Natural killer cell treated with Interleukin-12 subunit alpha and Interleukin-12 subunit beta and Interleukin-15 and Interleukin-18, amount 100 ng/mL, for 72 hours (primary cell): ENCODE results near the gene PDGFRB. TPM values are rescaled to one million over a fixed set of nuclear protein-coding genes. Genes with fewer than 3 reads are reported as not detected.
A peak's percentile ranks its signal among the peaks of the same experiment; 100 is the strongest.

Experiments used
- ATAC-seq, 2 donors: fragments of 150-1000 bp; cut with Tn5 transposase in 1 of 2; sonication (Bioruptor Pico), chemical (Tn5 transposase) in 1 of 2; 2 replicates each; pipeline ENCODE4 v1.10.0; 2021
- DNase-seq: peaks from one replicate; pipeline ENCODE4 v3.0.0; 2022; ENCODE audit warnings: low spot score
- H3K27ac Mint-ChIP-seq, 2 donors: 1 replicate in 1 of 2; 2 replicates in 1 of 2; pipeline ENCODE4 v1.8.0; 2022; ENCODE audit warnings: mixed read lengths in 2 of 2, mild to moderate bottlenecking in 1 of 2, moderate library complexity in 1 of 2
- H3K27me3 Mint-ChIP-seq, 2 donors: 1 replicate in 1 of 2; 2 replicates in 1 of 2; pipeline ENCODE4 v1.8.0; 2022; ENCODE audit warnings: mixed read lengths in 2 of 2
- H3K36me3 Mint-ChIP-seq: one replicate; pipeline ENCODE4 v1.8.0; 2022; ENCODE audit warnings: mixed read lengths
- H3K4me1 Mint-ChIP-seq, 2 donors: 1 replicate in 1 of 2; 2 replicates in 1 of 2; pipeline ENCODE4 v1.8.0; 2022; ENCODE audit warnings: low read depth in 2 of 2, mixed read lengths in 2 of 2, mild to moderate bottlenecking in 1 of 2
- H3K4me3 Mint-ChIP-seq: one replicate; pipeline ENCODE4 v1.8.0; 2022; ENCODE audit warnings: mixed read lengths
- H3K9me3 Mint-ChIP-seq: 2 replicates; pipeline ENCODE4 v1.8.0; 2022; ENCODE audit warnings: mixed read lengths
- total RNA-seq, 2 donors: library from RNA; stranded (reverse); gene quantifications; one replicate each; pipeline ENCODE4 v1.2.3, GENCODE V29; 2022

The PDGFRB gene
- total RNA-seq, 2 donors from 2014 or later = 4.4 to 9.0 TPM

- Mint-ChIP-seq H3K9me3 (no peaks in the 10 kb centered on the region), H3K27me3 (peaks cover 5 to 7% of the 10 kb centered on the region in 2 donors), H3K36me3 (no peaks in the 10 kb centered on the region), H3K27ac (no peak overlapping the region), H3K4me3 (no peak overlapping the region), H3K4me1 (peaks cover 0 to 2% of the 10 kb centered on the region in 2 donors)
- ATAC-seq = no peak
- no peak for DNase-seq
Measured at GRCh38 chr5:150073677-150074076, 82.0 kb downstream of the PDGFRB start.

- no peak overlapping the region for H3K27ac Mint-ChIP-seq
- no peak overlapping the region for H3K4me3 Mint-ChIP-seq
- peaks cover 0 to 5% of the 10 kb centered on the region in 2 donors for H3K4me1 Mint-ChIP-seq
- no peak for DNase-seq
- no peaks in the 10 kb centered on the region for H3K36me3 Mint-ChIP-seq
- H3K9me3 Mint-ChIP-seq = no peaks in the 10 kb centered on the region
- H3K27me3 Mint-ChIP-seq = peaks cover 0 to 3% of the 10 kb centered on the region in 2 donors
- no peak for ATAC-seq
Measured at GRCh38 chr5:150073086-150073625, 82.5 kb downstream of the PDGFRB start.

GRCh38 chr5:150070821-150071220 is 84.8 kb downstream of the PDGFRB start:
- peaks cover 0 to 10% of the 10 kb centered on the region in 2 donors for H3K27me3 Mint-ChIP-seq
- peaks cover 13 to 20% of the 10 kb centered on the region in 2 donors for H3K4me1 Mint-ChIP-seq
- ATAC-seq = no peak
- no peaks in the 10 kb centered on the region for H3K9me3 Mint-ChIP-seq
- H3K36me3 Mint-ChIP-seq = no peaks in the 10 kb centered on the region
- no peak for DNase-seq
- no peak overlapping the region for H3K27ac Mint-ChIP-seq
- no peak overlapping the region for H3K4me3 Mint-ChIP-seq

DNA sequence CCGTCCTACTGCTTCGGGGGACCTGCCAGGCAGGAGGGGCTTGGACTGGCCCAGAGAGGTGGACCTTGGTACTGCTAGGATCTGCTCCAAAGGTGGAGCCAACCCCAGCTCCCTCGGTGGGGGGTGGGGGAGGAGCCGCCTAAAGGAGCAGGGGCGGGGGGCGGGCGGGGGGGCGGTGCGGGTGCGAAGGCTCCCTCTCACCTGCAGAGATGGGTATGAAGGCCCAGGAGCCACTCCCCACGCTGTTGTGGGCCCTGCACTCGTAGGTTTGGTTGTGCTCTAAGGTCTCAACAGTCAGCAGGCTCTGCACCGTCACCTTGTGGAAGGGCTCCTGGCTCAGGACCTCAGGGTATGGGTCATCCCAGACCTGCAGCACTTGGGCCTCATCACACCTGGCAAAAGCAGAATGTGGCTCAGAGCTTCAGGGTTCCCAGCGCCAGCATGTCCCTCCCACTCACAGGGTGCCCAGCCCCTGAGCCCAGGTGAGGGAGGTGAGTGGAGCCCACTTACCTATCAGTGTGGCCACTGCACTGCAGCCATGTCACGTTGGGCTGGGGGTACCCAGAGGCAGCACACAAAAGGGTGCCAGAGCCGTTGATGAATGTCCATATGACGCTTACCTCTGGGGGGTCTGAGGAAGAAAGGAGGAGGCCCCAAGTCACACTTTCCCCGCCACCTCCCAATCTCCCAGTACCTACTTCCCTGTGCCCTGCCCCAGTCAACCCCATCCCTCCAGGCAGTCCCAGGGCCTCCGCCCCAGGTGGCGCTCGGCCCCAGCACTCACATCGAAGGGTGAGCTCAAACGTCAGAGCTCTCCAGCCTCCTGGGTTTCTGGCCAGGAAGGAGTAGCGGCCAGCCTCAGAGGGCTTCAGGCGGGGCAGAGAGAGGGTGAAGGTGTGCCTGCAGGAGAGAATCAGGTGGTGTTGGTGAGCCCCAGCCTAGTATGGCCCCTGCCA is 85.7 kb downstream of the PDGFRB start:
- no peak overlapping the region for H3K27ac Mint-ChIP-seq
- DNase-seq (no peak), ATAC-seq (no peak)
- H3K4me3 Mint-ChIP-seq = no peak overlapping the region
- H3K9me3 Mint-ChIP-seq = no peaks in the 10 kb centered on the region
- no peaks in the 10 kb centered on the region for H3K36me3 Mint-ChIP-seq
- peaks cover 0 to 10% of the 10 kb centered on the region in 2 donors for H3K27me3 Mint-ChIP-seq
- H3K4me1 Mint-ChIP-seq = peaks cover 13 to 20% of the 10 kb centered on the region in 2 donors

DNA sequence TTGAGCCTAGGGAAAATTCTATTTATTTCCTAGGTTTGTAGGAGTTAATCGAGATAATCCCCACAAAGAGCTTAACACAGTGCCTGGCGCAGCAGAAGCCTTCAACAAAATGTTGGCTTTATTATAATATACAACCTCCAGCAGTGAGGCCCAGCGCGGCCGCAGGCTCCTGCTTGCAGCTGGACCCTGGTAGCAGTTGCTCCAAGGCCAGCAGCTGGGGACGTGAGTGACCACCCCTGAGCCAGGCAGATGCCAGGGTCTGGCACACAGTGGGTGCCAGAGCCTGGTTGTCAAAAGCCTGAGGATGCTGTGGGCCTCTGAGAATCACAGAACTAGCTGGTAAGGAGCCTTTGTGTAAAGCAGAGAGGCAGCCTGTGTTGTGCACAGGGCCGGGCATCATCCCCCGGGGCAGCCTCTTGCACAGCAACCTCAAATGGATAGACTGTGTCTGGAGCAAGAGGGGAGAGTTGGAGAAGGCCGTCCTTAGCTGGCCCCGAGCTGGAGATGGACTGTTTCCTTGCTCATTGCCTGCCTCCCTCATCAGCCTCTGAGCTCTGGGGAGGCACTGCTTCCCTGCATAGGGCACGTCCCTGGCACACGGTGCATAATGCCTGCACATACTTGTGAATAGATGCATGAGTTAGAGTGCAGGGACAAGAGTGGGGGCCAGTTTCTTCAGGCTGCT is 86.5 kb downstream of the PDGFRB start:
- ATAC-seq (no peak), DNase-seq (no peak)
- H3K4me3 Mint-ChIP-seq = no peak overlapping the region
- no peaks in the 10 kb centered on the region for H3K9me3 Mint-ChIP-seq
- peaks cover 0 to 13% of the 10 kb centered on the region in 2 donors for H3K27me3 Mint-ChIP-seq
- no peaks in the 10 kb centered on the region for H3K36me3 Mint-ChIP-seq
- peaks cover 15 to 20% of the 10 kb centered on the region in 2 donors for H3K4me1 Mint-ChIP-seq
- no peak overlapping the region for H3K27ac Mint-ChIP-seq

- no peak overlapping the region for H3K27ac Mint-ChIP-seq
- peaks cover 15 to 20% of the 10 kb centered on the region in 2 donors for H3K4me1 Mint-ChIP-seq
- no peak for ATAC-seq
- H3K36me3 Mint-ChIP-seq = no peaks in the 10 kb centered on the region
- DNase-seq = no peak
- peaks cover 0 to 15% of the 10 kb centered on the region in 2 donors for H3K27me3 Mint-ChIP-seq
- no peaks in the 10 kb centered on the region for H3K9me3 Mint-ChIP-seq
- H3K4me3 Mint-ChIP-seq = no peak overlapping the region
Measured at GRCh38 chr5:150068472-150068871, 87.2 kb downstream of the PDGFRB start.

DNA sequence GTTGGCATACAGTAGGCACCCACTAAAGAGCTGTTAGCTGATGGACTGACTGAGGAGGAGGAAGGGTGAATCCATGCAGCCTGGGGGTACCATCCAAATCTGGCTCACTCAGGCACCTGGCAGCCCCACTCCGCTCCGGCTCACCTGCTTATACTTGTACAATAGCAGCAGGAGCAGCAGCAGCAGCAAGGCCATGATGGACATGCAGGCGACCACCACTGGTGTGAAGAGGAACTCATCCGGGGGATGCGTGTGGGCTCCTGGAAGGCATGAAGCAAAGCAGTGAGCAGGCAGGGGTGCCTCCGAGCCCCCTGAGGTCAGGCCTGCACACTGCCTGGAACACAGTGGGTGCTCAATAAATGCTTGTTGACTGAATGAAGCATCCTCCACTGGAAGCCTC is 87.6 kb downstream of the PDGFRB start:
- H3K27me3 Mint-ChIP-seq = peaks cover 0 to 16% of the 10 kb centered on the region in 2 donors
- H3K36me3 Mint-ChIP-seq = no peaks in the 10 kb centered on the region
- DNase-seq (no peak), ATAC-seq (no peak)
- peak overlapping the region; percentile 41 for H3K4me3 Mint-ChIP-seq
- peak overlapping the region in 1 of 2 donors; percentile 75 for H3K27ac Mint-ChIP-seq
- H3K4me1 Mint-ChIP-seq = peaks cover 15 to 20% of the 10 kb centered on the region in 2 donors
- H3K9me3 Mint-ChIP-seq = no peaks in the 10 kb centered on the region

DNA sequence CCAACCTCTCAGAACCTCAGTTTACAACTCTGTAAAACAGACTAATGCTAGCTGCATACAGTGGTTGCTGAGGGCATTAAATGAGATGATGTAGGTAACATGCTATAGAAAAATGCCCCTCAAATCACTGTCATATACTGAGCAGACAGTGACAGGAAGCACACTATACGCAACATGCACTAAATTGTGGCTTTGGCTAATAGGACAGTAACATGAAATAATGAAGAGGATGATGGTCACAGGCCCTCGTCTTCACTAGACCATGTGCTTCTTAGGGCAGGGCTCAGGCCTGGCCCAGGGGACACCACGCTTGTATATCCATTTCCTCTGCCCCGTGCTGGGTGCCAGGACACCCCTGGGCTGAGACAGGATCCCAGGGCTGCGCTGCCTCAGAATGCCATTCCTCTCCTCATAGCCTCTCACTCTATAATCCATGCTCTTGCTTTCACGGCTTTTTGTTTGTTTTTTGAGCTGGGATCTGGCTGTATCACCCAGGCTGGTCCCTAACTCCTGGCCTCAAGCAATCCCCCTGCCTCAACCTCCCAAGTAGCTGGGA is 88.2 kb downstream of the PDGFRB start:
- Mint-ChIP-seq H3K27me3 (peaks cover 5 to 20% of the 10 kb centered on the region in 2 donors), H3K4me1 (peaks cover 15 to 20% of the 10 kb centered on the region in 2 donors), H3K36me3 (no peaks in the 10 kb centered on the region), H3K4me3 (peak overlapping the region; percentile 65), H3K27ac (peak overlapping the region; percentile 75 to 87), H3K9me3 (no peaks in the 10 kb centered on the region)
- DNase-seq (peak; percentile 37), ATAC-seq (peak; percentile 29 to 56)

- Mint-ChIP-seq H3K27me3 (peaks cover 8 to 23% of the 10 kb centered on the region in 2 donors), H3K36me3 (no peaks in the 10 kb centered on the region), H3K4me1 (peaks cover 15 to 20% of the 10 kb centered on the region in 2 donors), H3K4me3 (peak overlapping the region; percentile 65), H3K9me3 (no peaks in the 10 kb centered on the region), H3K27ac (peak overlapping the region; percentile 75 to 87)
- ATAC-seq (peak; percentile 83 to 92), DNase-seq (no peak)
Measured at GRCh38 chr5:150066901-150067396, 88.7 kb downstream of the PDGFRB start.

- Mint-ChIP-seq H3K4me1 (peaks cover 15 to 20% of the 10 kb centered on the region in 2 donors), H3K9me3 (no peaks in the 10 kb centered on the region), H3K27ac (peak overlapping the region; percentile 75 to 87), H3K36me3 (no peaks in the 10 kb centered on the region), H3K4me3 (peak overlapping the region; percentile 65), H3K27me3 (peaks cover 8 to 23% of the 10 kb centered on the region in 2 donors)
- no peak for DNase-seq
- ATAC-seq = no peak
Measured at GRCh38 chr5:150066436-150066835, 89.2 kb downstream of the PDGFRB start.

GRCh38 chr5:150065886-150066285 is 89.8 kb downstream of the PDGFRB start:
- no peaks in the 10 kb centered on the region for H3K36me3 Mint-ChIP-seq
- DNase-seq = no peak
- no peak overlapping the region for H3K4me3 Mint-ChIP-seq
- H3K4me1 Mint-ChIP-seq = peaks cover 15 to 20% of the 10 kb centered on the region in 2 donors
- no peak for ATAC-seq
- no peak overlapping the region for H3K27ac Mint-ChIP-seq
- H3K27me3 Mint-ChIP-seq = peaks cover 8 to 23% of the 10 kb centered on the region in 2 donors
- no peaks in the 10 kb centered on the region for H3K9me3 Mint-ChIP-seq

DNA sequence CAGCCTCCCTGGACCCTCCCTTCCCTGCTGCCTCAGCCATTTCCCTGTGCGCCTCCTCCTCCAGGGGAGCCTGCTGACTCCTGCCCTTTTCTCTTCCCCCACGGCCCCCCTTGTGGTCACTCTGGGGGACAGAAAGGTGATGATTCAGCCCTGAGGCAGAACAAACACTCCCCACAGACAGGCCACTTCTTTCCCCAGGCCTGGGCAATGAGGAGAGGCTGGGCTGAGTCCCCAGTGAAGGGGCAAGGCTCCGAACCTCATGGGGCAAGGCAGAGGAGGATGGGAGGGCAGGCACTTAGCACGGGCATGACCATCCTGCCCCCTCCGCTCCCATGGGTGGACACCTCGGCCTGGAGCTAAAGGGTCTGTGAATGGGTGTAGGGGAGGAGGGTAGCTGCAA is 90.3 kb downstream of the PDGFRB start:
- Mint-ChIP-seq H3K36me3 (no peaks in the 10 kb centered on the region), H3K9me3 (no peaks in the 10 kb centered on the region), H3K27me3 (peaks cover 8 to 23% of the 10 kb centered on the region in 2 donors), H3K27ac (no peak overlapping the region), H3K4me1 (peaks cover 15 to 20% of the 10 kb centered on the region in 2 donors), H3K4me3 (no peak overlapping the region)
- no peak for ATAC-seq
- no peak for DNase-seq

- Mint-ChIP-seq H3K27me3 (peaks cover 8 to 23% of the 10 kb centered on the region in 2 donors), H3K9me3 (no peaks in the 10 kb centered on the region), H3K36me3 (no peaks in the 10 kb centered on the region), H3K27ac (no peak overlapping the region), H3K4me3 (no peak overlapping the region), H3K4me1 (peaks cover 15 to 20% of the 10 kb centered on the region in 2 donors)
- no peak for DNase-seq
- ATAC-seq = no peak
Measured at GRCh38 chr5:150064681-150065220, 90.9 kb downstream of the PDGFRB start.
